ENCODE results near the gene MAN1C1.
"Not testable (repeated sequence)": the region's sequence is repeated elsewhere in the genome, so short reads cannot be mapped to it uniquely, and the experiment has no call there.

The MAN1C1 gene

GRCh38 chr1:25583519-25584370 lies 32.8 kb upstream of the MAN1C1 start:
- no peak for DNase-seq

- no peak for DNase-seq
These were observed 30.4 kb upstream of the MAN1C1 start for GRCh38 chr1:25586181-25586588.

- no peak for DNase-seq
These were observed 29.3 kb upstream of the MAN1C1 start for GRCh38 chr1:25587290-25587689.

GRCh38 chr1:25588224-25588623 lies 28.4 kb upstream of the MAN1C1 start:
- DNase-seq = not testable (repeated sequence)

- DNase-seq = not testable (repeated sequence)
These were observed 27.8 kb upstream of the MAN1C1 start for GRCh38 chr1:25588786-25589185.

GRCh38 chr1:25590096-25590824 lies 26.3 kb upstream of the MAN1C1 start:
- DNase-seq = no peak

GRCh38 chr1:25593861-25594260 lies 22.7 kb upstream of the MAN1C1 start:
- no peak for DNase-seq

GRCh38 chr1:25594971-25595370 lies 21.6 kb upstream of the MAN1C1 start:
- no peak for DNase-seq

- not testable (repeated sequence) for DNase-seq
These were observed 19.9 kb upstream of the MAN1C1 start for GRCh38 chr1:25596641-25597040.

- no peak for DNase-seq
These were observed 17.7 kb upstream of the MAN1C1 start for GRCh38 chr1:25598879-25599278.

GRCh38 chr1:25599969-25600610 lies 16.5 kb upstream of the MAN1C1 start:
- DNase-seq = no peak

- not testable (repeated sequence) for DNase-seq
These were observed 15.5 kb upstream of the MAN1C1 start for GRCh38 chr1:25600971-25601699.

GRCh38 chr1:25603779-25604538 lies 12.6 kb upstream of the MAN1C1 start:
- DNase-seq = not testable (repeated sequence)

- DNase-seq = no peak
These were observed 9.5 kb upstream of the MAN1C1 start for GRCh38 chr1:25607123-25607522.

- DNase-seq = peak; percentile 91
These were observed 8.0 kb upstream of the MAN1C1 start for GRCh38 chr1:25608488-25609178.

GRCh38 chr1:25609921-25610320 lies 6.7 kb upstream of the MAN1C1 start:
- DNase-seq = no peak

- no peak for DNase-seq
These were observed 5.6 kb upstream of the MAN1C1 start for GRCh38 chr1:25610822-25611630.

GRCh38 chr1:25611843-25612242 lies 4.7 kb upstream of the MAN1C1 start:
- DNase-seq = no peak

- no peak for DNase-seq
These were observed 4.2 kb upstream of the MAN1C1 start for GRCh38 chr1:25612421-25612820.

- DNase-seq = no peak
These were observed 3.5 kb upstream of the MAN1C1 start for GRCh38 chr1:25613091-25613490.

All from activated CD8-positive, alpha-beta memory T cell treated with anti-CD3 and anti-CD28 coated beads, Interleukin-2, amount 50 U/mL, for 48 hours (primary cell).